Neural cell (in vitro differentiated cells): ENCODE results near the gene SPAG16.

Experiments
- CTCF ChIP-seq: fragments of 450-650 bp; IDR thresholded peaks from 2 replicates; pipeline ENCODE4 v1.5.1; 2014; ENCODE audit warnings: antibody characterized with exemption, mild to moderate bottlenecking, moderate library complexity; ENCODE audit not compliant: poor library complexity, severe bottlenecking
- EP300 ChIP-seq: fragments of 450-650 bp; conservative IDR thresholded peaks from 2 replicates; pipeline ENCODE4 v1.6.1; 2014; ENCODE audit warnings: antibody characterized with exemption, mild to moderate bottlenecking, moderate library complexity; ENCODE audit not compliant: poor library complexity, severe bottlenecking
- EZH2 ChIP-seq: fragments of 200-600, 300-800 bp; shearing (Covaris generic), sonication (generic); IDR thresholded peaks from 2 replicates; pipeline ENCODE4 v1.6.1; 2014; ENCODE audit warnings: antibody characterized with exemption, low read length, borderline replicate concordance, mild to moderate bottlenecking; ENCODE audit not compliant: insufficient read depth, poor library complexity, severe bottlenecking
- MXI1 ChIP-seq: fragments of 450-650 bp; conservative IDR thresholded peaks from 2 replicates; pipeline ENCODE4 v1.6.1; 2014; ENCODE audit warnings: antibody characterized with exemption, mild to moderate bottlenecking; ENCODE audit not compliant: poor library complexity, severe bottlenecking
- REST ChIP-seq: IDR thresholded peaks from 2 replicates; pipeline ENCODE4 v1.6.1; 2012; ENCODE audit warnings: borderline replicate concordance

GRCh38 chr2:213763354-213763753, 479.1 kb downstream of the SPAG16 start:
- no peak for TF ChIP-seq CTCF
- no peak for TF ChIP-seq EP300
- no peak for TF ChIP-seq REST
- TF ChIP-seq MXI1: no peak
- no peak for TF ChIP-seq EZH2
